HG02870 (cell line): Measurements from ENCODE around the gene PRDM10.

Experiments
- ATAC-seq: cut with Tn5 transposase; IDR thresholded peaks from one replicate; pipeline ENCODE4 v1.9.1; 2021; ENCODE audit warnings: mild to moderate bottlenecking, moderate library complexity; ENCODE audit not compliant: unreplicated experiment

PRDM10 gene

DNA sequence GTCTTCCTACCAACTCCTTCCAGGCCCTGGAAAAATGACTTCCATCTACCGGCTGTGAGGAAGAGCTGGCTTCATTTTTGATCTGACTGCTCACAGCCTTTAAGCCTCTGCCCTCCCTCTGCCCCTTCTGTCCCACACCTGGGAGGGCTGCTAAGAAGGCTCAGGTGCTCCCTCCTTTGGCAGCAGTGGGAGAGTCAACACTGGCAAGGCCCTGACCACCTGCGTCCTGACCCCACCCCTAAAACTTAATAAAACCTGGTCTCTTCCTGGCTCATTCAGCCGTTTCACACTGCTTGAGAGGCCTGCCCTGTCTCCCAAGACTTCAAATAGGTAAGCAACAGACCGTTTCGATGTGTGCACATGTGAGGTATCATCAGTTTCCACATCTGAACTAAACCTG lies 55.2 kb downstream of the PRDM10 start:
- ATAC-seq = no peak

DNA sequence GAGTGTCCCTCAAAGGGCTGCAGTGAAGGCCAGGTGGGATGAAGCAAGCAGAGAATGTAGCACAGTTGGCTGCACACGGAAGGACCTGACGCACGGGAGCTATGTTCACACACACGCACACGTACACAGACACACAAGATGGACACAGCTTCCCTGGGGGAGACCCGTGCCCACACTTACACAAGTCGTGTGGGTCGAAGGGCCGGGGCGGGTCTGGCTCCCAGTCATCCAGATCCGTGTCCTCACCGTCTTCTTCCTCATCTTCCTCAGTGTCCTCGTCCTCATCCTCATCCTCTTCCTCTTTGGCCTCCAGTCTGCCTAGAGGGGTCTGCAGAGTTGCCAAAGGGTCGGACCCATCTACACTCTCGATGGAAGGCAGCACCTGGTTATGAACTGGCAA lies 55.7 kb downstream of the PRDM10 start:
- no peak for ATAC-seq

DNA sequence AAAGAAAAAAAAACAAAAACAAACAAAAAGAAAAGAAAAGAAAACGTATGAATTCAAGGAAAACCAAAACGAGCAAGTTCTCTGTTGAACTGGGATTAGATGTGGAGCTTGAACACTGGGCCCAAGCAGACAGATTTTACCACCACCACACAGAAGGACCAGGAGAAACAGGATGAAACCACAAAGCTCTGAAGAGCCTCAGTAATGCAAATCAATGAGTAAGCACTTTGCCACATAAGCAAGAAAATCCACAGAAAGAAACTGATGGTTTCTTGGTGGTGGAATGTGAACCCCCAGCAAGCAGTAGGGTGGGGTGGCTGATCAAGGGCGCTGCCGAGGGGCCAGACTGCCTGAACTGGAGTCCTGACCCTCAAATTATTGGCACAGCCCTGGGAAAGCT lies 56.4 kb downstream of the PRDM10 start:
- ATAC-seq = no peak

DNA sequence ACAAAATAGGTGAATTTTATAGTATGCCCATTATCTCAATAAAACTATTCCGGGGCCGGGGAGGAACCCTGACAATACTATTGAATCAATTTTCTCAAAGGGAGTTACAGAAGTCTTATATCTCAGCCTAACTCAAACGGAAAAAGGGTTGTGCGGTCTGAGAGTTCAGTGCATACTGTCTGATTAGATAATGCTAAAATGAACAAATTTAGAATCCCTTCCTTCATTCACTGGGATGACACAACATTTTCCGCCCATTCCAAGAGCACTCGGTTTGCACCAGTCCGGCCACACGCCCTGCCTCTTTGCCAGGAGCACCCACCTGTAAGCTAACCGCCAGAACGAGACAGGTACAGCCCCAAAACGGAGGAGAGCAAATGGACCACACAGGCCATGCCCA lies 57.3 kb downstream of the PRDM10 start:
- no peak for ATAC-seq

DNA sequence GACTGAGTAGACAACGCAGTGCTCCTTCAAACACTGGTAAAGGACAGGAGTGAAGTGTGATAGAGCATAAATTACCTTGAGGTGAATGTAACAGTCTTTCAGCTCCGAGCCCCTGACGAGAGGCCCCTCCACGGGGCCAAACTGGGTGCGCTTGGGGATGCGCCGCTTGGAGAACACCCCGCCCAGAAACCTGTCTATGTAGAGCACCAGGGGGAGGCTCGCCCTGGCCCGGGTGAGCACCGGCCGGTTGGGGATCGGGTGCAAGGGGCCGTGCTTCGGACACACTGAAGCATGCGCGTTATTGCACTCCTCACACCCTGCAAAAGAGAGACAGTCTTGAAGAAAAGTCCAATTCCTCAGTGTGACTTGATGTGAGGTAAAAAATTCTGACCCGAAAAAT lies 57.9 kb downstream of the PRDM10 start:
- no peak for ATAC-seq

DNA sequence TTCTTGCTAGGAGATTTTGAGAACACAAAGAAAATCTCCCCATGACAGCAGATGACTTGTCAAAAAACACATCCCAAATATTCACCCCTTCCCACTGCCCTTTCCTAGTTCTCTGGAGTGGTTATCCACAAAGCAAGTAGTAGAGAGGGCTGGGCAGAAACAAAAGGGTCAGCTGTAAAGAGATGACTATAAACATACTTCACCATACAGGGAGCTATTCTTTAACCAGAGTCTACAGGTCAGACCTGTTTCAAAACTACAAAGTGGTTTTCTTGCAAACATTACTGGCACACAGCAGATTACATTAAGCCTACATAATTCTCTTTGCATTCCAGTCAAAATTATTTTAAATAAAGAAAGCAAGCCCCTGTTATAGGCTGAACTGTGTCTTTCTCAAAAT lies 59.6 kb downstream of the PRDM10 start:
- no peak for ATAC-seq

DNA sequence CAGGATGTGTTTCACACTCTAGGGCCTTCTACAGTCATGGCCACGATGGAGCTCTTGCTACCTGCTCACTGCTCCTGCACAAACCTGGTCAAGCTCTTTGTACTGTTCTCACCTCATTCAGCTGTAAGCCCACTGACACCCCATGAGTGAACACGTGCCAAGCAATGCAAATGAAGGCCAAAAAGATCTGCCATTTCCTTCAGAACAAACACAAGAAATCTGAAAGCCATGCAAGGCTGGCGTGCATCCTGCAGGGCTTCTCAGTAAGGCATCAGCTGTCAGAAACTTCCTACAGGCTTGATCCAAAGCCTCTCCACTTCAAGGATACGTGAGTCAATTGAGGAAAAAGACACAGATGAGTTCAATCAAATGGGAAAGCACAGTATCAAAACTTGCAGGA lies 63.1 kb downstream of the PRDM10 start:
- no peak for ATAC-seq

DNA sequence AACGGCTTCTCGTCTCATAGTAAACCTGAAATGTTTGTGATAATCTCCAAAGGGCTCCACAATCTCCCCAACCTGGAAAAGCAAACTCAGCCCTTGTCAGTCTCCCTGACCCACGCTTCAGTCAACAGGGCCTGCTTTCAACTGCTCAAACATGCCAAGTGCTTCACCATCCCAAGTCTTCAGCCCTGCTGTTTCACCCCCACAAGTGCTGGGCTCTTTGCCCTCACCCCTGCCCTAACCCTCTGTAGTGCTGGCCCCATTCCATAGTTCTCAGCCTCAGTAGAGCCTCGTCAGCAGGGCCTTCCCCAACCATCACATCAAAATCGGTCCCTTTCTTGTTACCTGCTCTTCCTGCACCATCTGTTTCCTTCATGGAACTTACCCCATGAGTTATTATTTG lies 63.9 kb downstream of the PRDM10 start:
- ATAC-seq = no peak

DNA sequence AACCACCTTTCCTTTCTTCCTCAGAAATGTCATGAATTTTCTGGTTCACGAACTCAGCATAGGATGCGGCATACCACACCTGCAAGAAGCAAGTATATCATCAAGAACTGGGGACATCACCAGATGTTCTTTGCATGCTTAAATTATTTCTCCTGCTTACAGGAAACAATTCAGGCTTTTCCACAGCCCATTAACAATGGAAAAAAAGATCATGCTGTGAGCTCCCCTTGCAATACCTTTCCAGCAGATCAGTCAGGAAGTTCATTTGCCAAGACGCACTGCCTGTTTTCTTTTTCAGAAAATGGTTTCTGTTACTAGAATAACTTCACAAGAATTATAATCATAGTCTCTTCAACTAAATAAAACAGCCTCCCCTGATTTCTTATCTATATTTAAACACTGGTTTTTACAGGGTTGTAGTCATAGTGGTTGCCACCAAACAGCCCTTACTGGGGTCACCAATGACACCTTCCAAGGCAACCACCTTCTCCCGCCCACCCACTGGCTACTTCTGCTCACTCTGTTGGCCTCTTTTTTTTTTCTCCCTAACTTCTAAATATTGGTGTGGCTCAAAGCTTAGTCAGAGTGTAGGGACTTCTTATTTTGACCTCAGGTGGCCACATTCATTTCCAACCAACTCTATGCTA lies 64.9 kb downstream of the PRDM10 start:
- no peak for ATAC-seq

DNA sequence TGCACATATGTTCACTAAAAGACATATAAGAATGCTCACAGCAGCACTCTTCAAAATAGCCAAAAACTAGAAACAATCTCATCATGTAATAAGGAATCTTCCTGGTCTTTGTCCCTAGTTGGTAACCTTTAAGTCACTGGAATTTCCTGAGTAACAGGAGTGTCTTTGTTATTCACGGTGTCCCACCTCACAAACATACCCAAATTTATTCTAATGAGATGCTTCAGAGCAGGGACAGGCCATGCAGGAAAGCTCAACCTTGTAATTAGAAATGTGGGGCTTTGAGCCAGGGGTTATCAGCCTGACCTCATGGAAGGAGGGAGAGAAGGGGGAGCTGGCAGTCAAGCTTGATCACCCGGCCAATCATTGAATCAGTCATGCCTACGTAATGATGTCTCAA lies 66.9 kb downstream of the PRDM10 start:
- ATAC-seq = no peak

DNA sequence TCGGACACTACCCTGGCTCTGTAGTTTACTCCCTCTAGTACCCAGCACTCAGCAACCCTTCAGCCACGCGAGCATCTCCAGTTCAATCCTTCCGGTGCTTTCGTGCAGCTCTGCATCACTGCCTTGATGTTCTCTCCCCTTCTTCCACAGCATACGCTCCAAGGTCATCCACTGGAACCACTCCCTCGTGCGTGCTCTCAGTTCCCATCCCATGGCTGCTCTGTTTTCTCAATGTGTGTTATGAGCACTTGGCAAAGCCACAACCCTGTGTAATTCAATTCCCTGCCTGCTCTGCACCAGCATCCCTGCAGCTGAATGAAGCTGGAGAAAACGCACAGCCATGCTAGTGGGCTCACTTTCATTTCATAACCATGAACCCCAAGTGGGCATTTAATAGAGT lies 68.7 kb downstream of the PRDM10 start:
- ATAC-seq = no peak

DNA sequence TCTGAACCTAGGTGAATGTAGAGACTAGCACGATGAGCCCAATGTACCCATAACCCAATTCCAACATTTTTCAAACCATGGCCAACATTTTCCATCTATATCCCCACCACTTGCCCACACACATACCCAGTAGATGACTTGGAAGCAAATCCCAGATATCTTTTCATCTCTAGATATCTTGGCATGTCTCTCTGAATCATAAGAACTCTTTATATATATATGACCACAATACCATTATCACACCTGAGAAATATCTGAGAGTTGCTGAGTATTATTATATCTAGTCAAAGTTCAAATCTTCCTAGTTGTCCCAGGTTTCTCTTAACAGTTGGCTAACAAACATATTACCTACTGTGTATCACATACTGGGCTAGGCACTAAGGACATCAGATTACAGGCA lies 69.4 kb downstream of the PRDM10 start:
- no peak for ATAC-seq

DNA sequence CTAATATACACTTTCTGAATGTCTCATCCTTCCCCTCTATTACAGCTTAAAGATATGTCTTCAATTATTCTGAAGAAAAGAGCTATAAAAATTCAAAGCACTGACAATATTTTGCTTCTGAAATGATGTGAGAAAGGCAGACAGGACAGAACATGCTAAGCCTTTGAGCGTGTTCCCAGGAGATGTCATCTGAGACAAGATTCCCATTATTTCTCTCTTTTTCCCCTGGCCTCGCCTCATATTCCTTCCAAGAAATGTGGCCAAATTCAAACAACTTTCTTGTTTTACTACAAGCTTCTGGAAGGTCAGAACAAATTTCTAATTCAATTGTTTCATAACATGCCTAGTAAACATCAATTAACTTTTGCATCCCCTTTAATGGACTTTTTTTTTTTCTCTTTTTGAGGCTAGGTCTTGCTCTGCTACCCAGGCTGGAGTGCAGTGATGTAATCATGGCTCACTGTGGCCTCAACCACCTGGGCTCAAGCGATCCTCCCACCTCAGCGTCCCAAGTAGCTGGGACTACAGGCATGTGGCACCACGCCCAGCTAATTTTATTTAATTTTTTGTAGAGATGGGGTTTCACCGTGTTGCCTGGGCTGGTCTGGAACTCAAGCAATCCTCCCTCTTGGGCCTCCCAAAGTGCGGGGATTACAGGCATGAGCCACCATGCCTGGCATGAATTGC lies 70.1 kb downstream of the PRDM10 start:
- no peak for ATAC-seq

DNA sequence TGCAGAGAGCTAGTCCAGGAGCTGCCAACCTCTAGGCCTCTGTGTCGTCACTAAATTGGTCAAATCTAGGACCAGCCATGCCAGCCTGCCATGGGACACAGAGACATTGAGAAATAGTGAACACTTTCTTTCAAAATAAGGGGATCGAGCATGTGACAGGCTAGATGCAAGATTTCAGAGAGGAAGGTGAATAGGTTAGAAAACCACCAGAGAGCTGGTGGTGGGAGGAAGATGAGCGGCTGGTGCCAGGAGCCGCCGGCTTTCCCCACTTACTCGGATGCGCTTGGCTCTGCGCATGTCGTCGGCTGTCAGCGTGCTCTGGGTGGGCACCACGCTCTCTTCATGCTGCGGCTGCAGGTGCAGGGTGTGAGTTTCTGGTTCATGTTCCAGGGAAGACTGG lies 71.9 kb downstream of the PRDM10 start:
- no peak for ATAC-seq

DNA sequence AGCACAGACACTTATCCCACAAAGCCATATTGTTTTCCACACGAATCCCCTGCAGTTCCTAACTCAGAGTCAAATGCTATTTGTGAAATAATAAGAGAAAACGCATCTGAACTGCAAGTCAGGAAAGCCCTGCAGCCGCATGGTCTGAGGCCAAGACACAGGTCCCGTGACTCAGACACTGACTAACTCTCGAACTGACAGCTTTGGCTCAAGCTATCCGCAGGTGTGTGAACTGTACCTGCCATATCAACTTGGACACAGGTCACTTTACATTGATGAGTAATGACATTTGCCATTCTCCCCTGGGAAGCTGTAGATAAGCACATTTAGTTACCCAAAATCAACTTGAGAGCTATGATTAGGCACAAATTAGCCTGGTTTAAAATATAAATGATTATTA lies 72.3 kb downstream of the PRDM10 start:
- no peak for ATAC-seq

DNA sequence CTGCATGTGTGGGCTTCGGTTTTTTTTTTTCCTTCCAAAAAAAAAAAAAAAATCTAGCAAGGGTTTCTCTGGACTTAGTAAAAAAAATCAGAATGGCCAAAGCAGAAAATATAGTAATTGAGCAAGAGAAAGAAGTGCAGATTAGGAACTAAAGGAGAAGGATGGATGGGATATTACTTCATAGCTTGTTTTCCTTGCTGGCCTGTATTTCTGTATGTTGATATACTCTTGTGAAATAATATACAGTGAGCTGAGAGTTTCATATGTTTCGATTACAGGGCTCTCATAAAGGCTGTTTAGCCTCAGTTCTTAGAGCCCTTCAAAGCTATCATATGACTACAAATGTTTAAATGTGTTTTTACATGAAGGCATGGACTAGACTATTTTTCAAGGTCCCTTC lies 72.9 kb downstream of the PRDM10 start:
- no peak for ATAC-seq

DNA sequence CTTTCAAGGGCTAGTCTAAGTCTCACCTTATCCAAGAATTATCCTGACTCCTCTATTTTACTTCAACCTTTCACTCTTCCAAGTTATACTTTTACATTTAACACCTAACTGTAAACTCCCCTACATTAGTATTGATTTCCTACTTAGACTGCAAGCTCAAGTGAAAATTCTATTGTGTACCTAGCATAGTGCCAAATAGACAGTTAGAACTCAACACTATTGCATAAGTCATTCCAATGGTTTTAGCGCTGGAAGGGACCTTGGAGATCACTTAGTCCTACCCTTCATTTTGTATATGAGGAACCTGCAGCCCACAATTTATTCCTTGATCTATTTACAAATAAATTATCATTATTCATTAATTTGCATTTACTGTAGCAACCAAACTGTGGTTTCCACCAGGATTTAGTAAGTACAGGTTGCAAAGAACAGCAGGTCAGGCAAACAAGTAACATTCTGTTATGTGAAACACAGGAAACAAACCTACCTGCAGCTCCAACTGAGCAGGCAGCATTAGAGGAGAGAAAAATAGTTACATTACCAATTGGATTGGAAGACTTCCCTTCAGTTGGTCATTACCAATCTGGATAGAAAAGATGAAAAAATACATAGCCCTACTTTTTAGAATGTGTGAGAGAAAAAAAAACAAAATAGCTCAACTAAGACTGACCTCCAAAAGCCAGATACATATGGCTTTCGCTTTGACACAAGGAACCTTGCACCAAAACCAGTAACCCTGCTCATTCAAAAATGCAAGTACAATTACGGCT lies 73.5 kb downstream of the PRDM10 start:
- no peak for ATAC-seq

DNA sequence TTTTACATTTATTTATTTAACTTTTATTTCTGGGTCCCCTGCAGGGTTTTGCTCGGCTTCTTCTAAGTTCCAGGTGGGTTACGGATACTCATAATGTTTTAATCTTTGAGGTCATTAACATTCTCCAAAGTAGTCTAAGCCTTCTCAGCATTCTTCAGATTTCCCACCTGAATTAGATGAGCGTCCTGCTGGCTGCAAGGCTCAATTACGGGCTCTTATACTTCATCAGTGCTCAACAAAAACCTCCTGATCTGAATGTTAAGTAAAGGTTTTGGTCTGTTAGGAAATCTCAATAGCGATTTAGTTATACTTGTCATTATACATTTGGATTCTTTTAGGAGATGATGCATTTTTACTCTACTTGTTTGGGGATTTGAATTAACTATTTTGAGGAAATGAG lies 80.0 kb downstream of the PRDM10 start:
- ATAC-seq = no peak

DNA sequence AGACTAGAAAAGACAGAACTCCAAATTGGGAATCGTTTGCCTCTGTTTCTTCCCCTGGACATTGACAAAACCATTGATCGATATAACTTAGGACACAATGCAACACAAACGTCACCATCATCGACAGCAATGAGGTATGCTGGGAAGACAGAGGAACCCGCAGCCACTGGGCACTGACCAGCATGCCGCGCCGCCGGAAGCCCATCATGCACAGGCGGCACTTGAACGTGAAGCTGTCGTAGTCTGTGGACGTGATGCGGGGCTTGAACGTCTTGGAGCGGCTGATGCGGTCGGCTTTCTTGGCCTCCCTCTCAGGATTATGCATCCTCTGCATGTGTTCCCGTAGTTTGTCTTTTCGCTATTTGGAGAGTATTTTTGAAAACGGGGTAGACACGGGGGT lies 84.3 kb downstream of the PRDM10 start:
- ATAC-seq = no peak

DNA sequence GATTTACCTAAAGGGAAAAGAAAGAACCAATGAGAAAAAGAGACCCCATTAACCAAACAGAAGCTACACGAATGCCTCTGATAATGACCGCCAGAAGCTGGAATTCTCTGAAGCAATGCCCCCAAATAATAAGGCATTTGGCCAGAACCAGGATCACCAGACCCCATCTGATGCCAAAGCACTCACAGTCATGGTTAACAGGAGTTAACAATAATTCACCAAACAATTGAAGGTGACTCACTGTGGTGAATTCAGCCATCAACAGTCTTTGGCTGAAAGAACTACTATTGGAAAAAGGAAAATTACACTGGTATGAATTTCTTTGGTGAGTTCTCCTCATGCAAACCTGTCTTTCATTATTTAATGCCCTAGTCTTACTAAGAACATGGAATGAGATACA lies 85.4 kb downstream of the PRDM10 start:
- ATAC-seq = no peak

DNA sequence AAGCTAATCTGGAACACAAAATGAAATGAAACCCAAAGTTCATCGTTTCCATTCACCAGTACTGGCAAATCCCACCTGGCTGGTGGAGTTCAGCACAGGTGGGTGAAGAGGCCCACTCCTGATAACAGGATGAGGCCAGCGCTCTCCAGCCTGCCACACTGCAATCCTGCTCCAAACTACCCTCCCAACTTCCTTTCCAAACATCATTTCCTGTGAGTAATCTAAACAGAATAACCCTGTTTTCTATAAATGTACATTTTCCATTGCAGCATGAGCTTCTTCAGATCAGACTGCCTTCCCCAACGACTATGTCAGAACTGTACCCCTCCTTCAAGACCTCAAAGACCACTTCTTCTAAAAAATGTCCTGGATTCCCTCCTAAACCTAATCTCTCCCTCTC lies 91.3 kb downstream of the PRDM10 start:
- ATAC-seq = no peak

DNA sequence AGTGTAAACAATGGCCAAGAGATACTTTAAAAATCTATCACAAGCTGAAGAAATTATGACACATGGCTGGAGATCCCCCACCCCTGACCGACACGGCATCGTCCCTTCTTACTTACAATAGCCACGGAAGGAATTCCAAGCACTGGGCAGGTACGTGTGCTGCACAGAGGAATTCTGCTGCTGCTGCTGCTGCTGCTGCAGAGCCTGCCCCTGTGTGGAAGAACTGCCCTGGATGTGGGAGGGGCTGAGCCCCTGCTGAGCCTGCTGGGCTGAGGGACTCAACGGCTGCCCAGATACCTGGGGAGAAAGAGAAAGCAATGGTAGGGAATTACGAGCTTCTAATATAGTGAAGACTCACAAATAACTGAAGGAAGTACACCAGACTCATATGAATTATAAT lies 92.3 kb downstream of the PRDM10 start:
- ATAC-seq = no peak
